Measurements from ENCODE around the gene PCDHGB2. TPM values are rescaled to one million over a fixed set of nuclear protein-coding genes. Genes with fewer than 3 reads are reported as not detected.
"Not testable (repeated sequence)": the region's sequence is repeated elsewhere in the genome, so short reads cannot be mapped to it uniquely, and the experiment has no call there.

The PCDHGB2 gene
- total RNA-seq, 1 donor from 2014 or later = 1.2 TPM

GRCh38 chr5:141374627-141375026 is 14.8 kb downstream of the PCDHGB2 start:
- Mint-ChIP-seq H3K9me3 (peaks cover 69% of the 10 kb centered on the region), H3K27me3 (ENCODE audit: low read depth) (no peaks in the 10 kb centered on the region), H3K4me1 (no peaks in the 10 kb centered on the region), H3K4me3 (no peak overlapping the region), H3K36me3 (peaks cover 14% of the 10 kb centered on the region), H3K27ac (no peak overlapping the region)
- no peak for DNase-seq (ENCODE audit: low spot score in 2 of 2, unreplicated experiment in 2 of 2)
- no peak for TF ChIP-seq CTCF (IDR thresholded peaks at IDR 0.05; ENCODE audit: unreplicated experiment)

GRCh38 chr5:141375444-141376155 is 15.8 kb downstream of the PCDHGB2 start:
- H3K4me3 Mint-ChIP-seq; H3K27me3 Mint-ChIP-seq (ENCODE audit: low read depth); DNase-seq (ENCODE audit: low spot score in 2 of 2, unreplicated experiment in 2 of 2); H3K4me1 Mint-ChIP-seq; H3K27ac Mint-ChIP-seq: not testable (repeated sequence)
- H3K9me3 Mint-ChIP-seq = peaks cover 66% of the 10 kb centered on the region
- peaks cover 14% of the 10 kb centered on the region for H3K36me3 Mint-ChIP-seq

- no peak within 1 kb of the TSS for H3K27ac Mint-ChIP-seq
- no peaks in the 10 kb centered on the region for H3K4me1 Mint-ChIP-seq
- H3K27me3 Mint-ChIP-seq (ENCODE audit: low read depth) = no peaks in the 10 kb centered on the region
- H3K36me3 Mint-ChIP-seq = peaks cover 8% of the 10 kb centered on the region
- H3K9me3 Mint-ChIP-seq = peaks cover 67% of the 10 kb centered on the region
- no peak for TF ChIP-seq CTCF (IDR thresholded peaks at IDR 0.05; ENCODE audit: unreplicated experiment)
- no peak for DNase-seq (ENCODE audit: low spot score in 2 of 2, unreplicated experiment in 2 of 2)
- no peak within 1 kb of the TSS for H3K4me3 Mint-ChIP-seq
Measured at GRCh38 chr5:141382469-141383294, 22.9 kb downstream of the PCDHGB2 start, which contains the start of gene PCDHGA7. PCDHGA7 (plus strand) TSS chr5:141382742; CDS start chr5:141382900, 158 bp downstream.

GRCh38 chr5:141383345-141383744 is 23.6 kb downstream of the PCDHGB2 start:
- no peaks in the 10 kb centered on the region for H3K4me1 Mint-ChIP-seq
- H3K9me3 Mint-ChIP-seq = peaks cover 69% of the 10 kb centered on the region
- no peak for TF ChIP-seq CTCF (IDR thresholded peaks at IDR 0.05; ENCODE audit: unreplicated experiment)
- no peaks in the 10 kb centered on the region for H3K27me3 Mint-ChIP-seq (ENCODE audit: low read depth)
- peaks cover 10% of the 10 kb centered on the region for H3K36me3 Mint-ChIP-seq
- H3K4me3 Mint-ChIP-seq = no peak overlapping the region
- DNase-seq (ENCODE audit: low spot score in 2 of 2, unreplicated experiment in 2 of 2) = no peak
- H3K27ac Mint-ChIP-seq = no peak overlapping the region

- Mint-ChIP-seq H3K36me3 (peaks cover 17% of the 10 kb centered on the region), H3K4me3 (no peak overlapping the region), H3K27ac (no peak overlapping the region), H3K9me3 (peaks cover 65% of the 10 kb centered on the region), H3K4me1 (no peaks in the 10 kb centered on the region), H3K27me3 (ENCODE audit: low read depth) (no peaks in the 10 kb centered on the region)
- no peak for DNase-seq (ENCODE audit: low spot score in 2 of 2, unreplicated experiment in 2 of 2)
- no peak for TF ChIP-seq CTCF (IDR thresholded peaks at IDR 0.05; ENCODE audit: unreplicated experiment)
Measured at GRCh38 chr5:141384471-141385267, 24.9 kb downstream of the PCDHGB2 start.
